ENCODE results near the gene PRND.

Gene PRND

DNA sequence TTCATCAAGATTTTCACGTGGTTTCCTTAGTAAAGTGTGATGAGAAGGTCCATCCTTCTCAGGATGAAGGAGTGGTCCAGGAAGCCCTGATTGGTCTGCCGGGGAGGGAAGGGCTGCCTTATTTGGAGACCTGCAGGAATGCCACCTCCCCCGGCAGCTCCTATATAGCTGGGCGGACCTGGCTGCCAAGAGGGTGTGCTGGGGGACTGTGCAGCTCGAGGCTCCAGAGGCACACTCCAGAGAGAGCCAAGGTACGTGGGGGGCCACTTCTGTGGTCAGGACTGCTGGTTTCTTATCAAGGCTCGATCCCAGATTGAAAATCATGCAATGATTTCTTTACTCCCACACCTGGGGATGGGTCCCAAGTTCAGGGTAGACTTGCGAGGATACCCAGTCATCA lies at the start of gene PRND:
TSS of gene PRND (plus strand) at position 191 of the 400 bp plus-strand sequence. CDS start 2,643 bp downstream, outside the sequence.
- Histone ChIP-seq H3K27me3 (peaks cover 16% of the 10 kb centered on the region), H3K27ac (no peak within 1 kb of the TSS), H3K4me3 (ENCODE audit: low read depth in 1 of 2, low read length in 1 of 2) (no peak within 1 kb of the TSS), H3K36me3 (no peaks in the 10 kb centered on the region), H3K4me1 (ENCODE audit: control insufficient read depth in 1 of 2, insufficient read depth in 1 of 2, low read depth in 1 of 2, low read length in 1 of 2) (no peaks in the 10 kb centered on the region), H3K9me3 (no peaks in the 10 kb centered on the region)
- TF ChIP-seq, protein P1, sequence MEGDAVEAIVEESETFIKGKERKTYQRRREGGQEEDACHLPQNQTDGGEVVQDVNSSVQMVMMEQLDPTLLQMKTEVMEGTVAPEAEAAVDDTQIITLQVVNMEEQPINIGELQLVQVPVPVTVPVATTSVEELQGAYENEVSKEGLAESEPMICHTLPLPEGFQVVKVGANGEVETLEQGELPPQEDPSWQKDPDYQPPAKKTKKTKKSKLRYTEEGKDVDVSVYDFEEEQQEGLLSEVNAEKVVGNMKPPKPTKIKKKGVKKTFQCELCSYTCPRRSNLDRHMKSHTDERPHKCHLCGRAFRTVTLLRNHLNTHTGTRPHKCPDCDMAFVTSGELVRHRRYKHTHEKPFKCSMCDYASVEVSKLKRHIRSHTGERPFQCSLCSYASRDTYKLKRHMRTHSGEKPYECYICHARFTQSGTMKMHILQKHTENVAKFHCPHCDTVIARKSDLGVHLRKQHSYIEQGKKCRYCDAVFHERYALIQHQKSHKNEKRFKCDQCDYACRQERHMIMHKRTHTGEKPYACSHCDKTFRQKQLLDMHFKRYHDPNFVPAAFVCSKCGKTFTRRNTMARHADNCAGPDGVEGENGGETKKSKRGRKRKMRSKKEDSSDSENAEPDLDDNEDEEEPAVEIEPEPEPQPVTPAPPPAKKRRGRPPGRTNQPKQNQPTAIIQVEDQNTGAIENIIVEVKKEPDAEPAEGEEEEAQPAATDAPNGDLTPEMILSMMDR (IDR thresholded peaks at IDR 0.05), result no peak

GRCh38 chr20:4672948-4673347 lies 48.8 kb upstream of the PRND start:
- TF ChIP-seq, protein P1 (IDR thresholded peaks at IDR 0.05), result no peak
- H3K27ac ChIP-seq, result no peak overlapping the region
- peaks cover 0 to 4% of the 10 kb centered on the region in 2 experiments for H3K4me1 ChIP-seq (ENCODE audit: control insufficient read depth in 1 of 2, insufficient read depth in 1 of 2, low read depth in 1 of 2, low read length in 1 of 2)
- no peaks in the 10 kb centered on the region for H3K36me3 ChIP-seq
- H3K4me3 ChIP-seq (ENCODE audit: low read depth in 1 of 2, low read length in 1 of 2), result no peak overlapping the region
- no peaks in the 10 kb centered on the region for H3K9me3 ChIP-seq
- peaks cover 11% of the 10 kb centered on the region for H3K27me3 ChIP-seq

GRCh38 chr20:4673371-4674001 lies 48.2 kb upstream of the PRND start:
- no peaks in the 10 kb centered on the region for H3K9me3 ChIP-seq
- peaks cover 15% of the 10 kb centered on the region for H3K27me3 ChIP-seq
- H3K27ac ChIP-seq, result no peak overlapping the region
- H3K36me3 ChIP-seq, result no peaks in the 10 kb centered on the region
- H3K4me3 ChIP-seq (ENCODE audit: low read depth in 1 of 2, low read length in 1 of 2), result no peak overlapping the region
- TF ChIP-seq, protein P1 (IDR thresholded peaks at IDR 0.05), result no peak
- peaks cover 0 to 4% of the 10 kb centered on the region in 2 experiments for H3K4me1 ChIP-seq (ENCODE audit: control insufficient read depth in 1 of 2, insufficient read depth in 1 of 2, low read depth in 1 of 2, low read length in 1 of 2)

- Histone ChIP-seq H3K27me3 (peaks cover 25% of the 10 kb centered on the region), H3K36me3 (no peaks in the 10 kb centered on the region), H3K27ac (no peak overlapping the region), H3K4me1 (ENCODE audit: control insufficient read depth in 1 of 2, insufficient read depth in 1 of 2, low read depth in 1 of 2, low read length in 1 of 2) (peaks cover 0 to 4% of the 10 kb centered on the region in 2 experiments), H3K9me3 (no peaks in the 10 kb centered on the region), H3K4me3 (ENCODE audit: low read depth in 1 of 2, low read length in 1 of 2) (no peak overlapping the region)
- TF ChIP-seq, protein P1 (IDR thresholded peaks at IDR 0.05), result no peak
Measured at GRCh38 chr20:4674672-4675071, 47.0 kb upstream of the PRND start.

DNA sequence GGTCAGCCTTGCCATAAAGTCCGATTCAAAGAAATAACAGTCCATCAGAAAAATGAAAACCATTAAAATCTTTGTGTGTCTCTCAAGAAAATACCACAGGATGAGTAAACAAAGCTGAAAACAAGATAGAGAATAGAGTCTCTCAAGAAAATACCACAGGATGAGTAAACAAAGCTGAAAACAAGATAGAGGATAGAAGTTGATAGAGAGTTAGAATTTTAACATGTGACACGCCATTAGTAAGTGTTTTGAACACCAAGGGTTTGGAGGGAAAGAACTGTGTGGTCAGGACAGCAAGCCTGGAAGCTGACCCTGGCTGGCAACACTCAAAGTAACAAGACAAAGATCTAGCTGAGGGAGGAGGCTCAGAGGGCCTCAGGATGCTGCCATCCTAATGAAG lies 43.9 kb upstream of the PRND start:
- Histone ChIP-seq H3K27me3 (peaks cover 52% of the 10 kb centered on the region), H3K4me3 (ENCODE audit: low read depth in 1 of 2, low read length in 1 of 2) (no peak overlapping the region), H3K27ac (no peak overlapping the region), H3K9me3 (no peaks in the 10 kb centered on the region), H3K4me1 (ENCODE audit: control insufficient read depth in 1 of 2, insufficient read depth in 1 of 2, low read depth in 1 of 2, low read length in 1 of 2) (peaks cover 0 to under 1% of the 10 kb centered on the region in 2 experiments), H3K36me3 (no peaks in the 10 kb centered on the region)
- TF ChIP-seq, protein P1 (IDR thresholded peaks at IDR 0.05), result no peak

All from neutrophil (primary cell).